Skeletal muscle satellite cell (primary cell): Measurements from ENCODE around the gene TEKT2.
A peak's percentile ranks its signal among the peaks of the same experiment; 100 is the strongest.

Experiments used
- H3K27me3 ChIP-seq: 2 replicates; pipeline ENCODE4 v1.7.0; 2013; ENCODE audit warnings: low read length; ENCODE audit not compliant: control insufficient read depth, insufficient read depth
- H3K36me3 ChIP-seq: 2 replicates; pipeline ENCODE4 v1.7.0; 2013; ENCODE audit warnings: mild to moderate bottlenecking, control low read depth, low read length; ENCODE audit not compliant: insufficient read depth
- H3K4me1 ChIP-seq: 2 replicates; pipeline ENCODE4 v1.7.0; 2013; ENCODE audit warnings: low read length; ENCODE audit not compliant: control insufficient read depth, insufficient read depth
- H3K4me2 ChIP-seq: 2 replicates; pipeline ENCODE4 v1.7.0; 2013; ENCODE audit warnings: mild to moderate bottlenecking, low read length
- H3K4me3 ChIP-seq: 2 replicates; pipeline ENCODE4 v1.7.0; 2013; ENCODE audit warnings: low read length
- H3K9ac ChIP-seq: 2 replicates; pipeline ENCODE4 v1.7.0; 2013; ENCODE audit warnings: mild to moderate bottlenecking, low read depth, low read length, moderate library complexity
- H3K9me3 ChIP-seq: replicated peaks from 2 replicates; pipeline ENCODE4 v1.7.0; 2013; ENCODE audit warnings: mild to moderate bottlenecking, control low read depth, low read length

The TEKT2 gene

GRCh38 chr1:36111151-36111550, 27.3 kb downstream of the TEKT2 start:
- no peak overlapping the region for H3K4me2 ChIP-seq
- no peaks in the 10 kb centered on the region for H3K27me3 ChIP-seq
- H3K9me3 ChIP-seq, result no peaks in the 10 kb centered on the region
- H3K36me3 ChIP-seq, result no peaks in the 10 kb centered on the region
- no peak overlapping the region for H3K9ac ChIP-seq
- peaks cover 34% of the 10 kb centered on the region for H3K4me1 ChIP-seq
- H3K4me3 ChIP-seq, result no peak overlapping the region

GRCh38 chr1:36112823-36113222, 28.9 kb downstream of the TEKT2 start:
- Histone ChIP-seq H3K27me3 (no peaks in the 10 kb centered on the region), H3K36me3 (no peaks in the 10 kb centered on the region), H3K9ac (no peak overlapping the region), H3K4me3 (no peak overlapping the region), H3K4me2 (no peak overlapping the region), H3K4me1 (peaks cover 40% of the 10 kb centered on the region), H3K9me3 (no peaks in the 10 kb centered on the region)

DNA sequence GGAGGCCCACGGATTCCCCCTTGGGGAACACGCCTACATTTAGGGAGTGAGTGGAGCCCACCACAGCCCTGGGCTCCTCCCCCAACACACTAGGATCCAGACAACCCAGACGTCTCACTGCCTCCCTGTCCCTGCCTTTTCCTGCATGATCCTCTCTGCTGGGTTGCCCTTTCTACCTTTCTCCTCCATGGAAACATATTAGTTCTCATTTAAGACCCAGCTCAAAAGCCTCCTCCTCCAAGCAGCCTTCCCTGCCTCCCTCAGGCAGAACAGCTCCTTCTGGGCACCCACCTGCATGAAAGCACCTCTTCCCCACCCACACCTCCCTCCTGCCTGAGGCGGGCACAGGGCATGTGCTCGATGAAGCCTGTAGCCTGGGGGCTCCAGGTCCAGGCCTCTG, 30.5 kb downstream of the TEKT2 start:
- Histone ChIP-seq H3K9ac (no peak overlapping the region), H3K4me2 (no peak overlapping the region), H3K36me3 (no peaks in the 10 kb centered on the region), H3K27me3 (no peaks in the 10 kb centered on the region), H3K9me3 (no peaks in the 10 kb centered on the region), H3K4me1 (peaks cover 27% of the 10 kb centered on the region), H3K4me3 (no peak overlapping the region)

- peaks cover 34% of the 10 kb centered on the region for H3K4me1 ChIP-seq
- H3K27me3 ChIP-seq, result no peaks in the 10 kb centered on the region
- peak overlapping the region; percentile 79 for H3K9ac ChIP-seq
- H3K36me3 ChIP-seq, result no peaks in the 10 kb centered on the region
- H3K9me3 ChIP-seq, result no peaks in the 10 kb centered on the region
- H3K4me3 ChIP-seq, result peak overlapping the region; percentile 26
- peak overlapping the region; percentile 71 for H3K4me2 ChIP-seq
These were observed 31.3 kb downstream of the TEKT2 start for GRCh38 chr1:36115200-36115669.

GRCh38 chr1:36115931-36116330, 32.0 kb downstream of the TEKT2 start:
- Histone ChIP-seq H3K4me1 (peaks cover 34% of the 10 kb centered on the region), H3K9me3 (no peaks in the 10 kb centered on the region), H3K9ac (peak overlapping the region; percentile 79), H3K4me2 (no peak overlapping the region), H3K4me3 (no peak overlapping the region), H3K36me3 (no peaks in the 10 kb centered on the region), H3K27me3 (no peaks in the 10 kb centered on the region)

DNA sequence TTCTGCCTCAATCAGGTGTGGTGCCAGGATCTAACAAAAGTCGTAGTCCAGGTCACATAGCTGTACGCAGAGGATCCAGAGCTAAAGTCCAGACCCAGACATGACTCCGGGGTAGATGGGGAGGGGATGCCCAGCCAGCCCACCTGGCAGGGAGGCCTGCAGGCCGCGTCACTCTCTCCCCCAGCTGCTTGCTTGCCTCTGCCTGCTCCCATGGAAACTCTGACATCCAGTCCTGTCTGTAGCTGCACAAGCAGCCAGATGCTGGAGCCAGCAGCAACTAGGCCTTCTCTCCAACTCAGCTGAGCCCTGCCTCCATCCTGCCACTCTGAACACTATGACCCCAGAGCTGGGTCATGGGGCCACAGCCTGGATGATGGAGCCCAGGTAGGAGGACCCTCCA, 33.0 kb downstream of the TEKT2 start:
- Histone ChIP-seq H3K36me3 (no peaks in the 10 kb centered on the region), H3K4me1 (peaks cover 34% of the 10 kb centered on the region), H3K27me3 (no peaks in the 10 kb centered on the region), H3K9ac (no peak overlapping the region), H3K4me3 (no peak overlapping the region), H3K9me3 (no peaks in the 10 kb centered on the region), H3K4me2 (no peak overlapping the region)

DNA sequence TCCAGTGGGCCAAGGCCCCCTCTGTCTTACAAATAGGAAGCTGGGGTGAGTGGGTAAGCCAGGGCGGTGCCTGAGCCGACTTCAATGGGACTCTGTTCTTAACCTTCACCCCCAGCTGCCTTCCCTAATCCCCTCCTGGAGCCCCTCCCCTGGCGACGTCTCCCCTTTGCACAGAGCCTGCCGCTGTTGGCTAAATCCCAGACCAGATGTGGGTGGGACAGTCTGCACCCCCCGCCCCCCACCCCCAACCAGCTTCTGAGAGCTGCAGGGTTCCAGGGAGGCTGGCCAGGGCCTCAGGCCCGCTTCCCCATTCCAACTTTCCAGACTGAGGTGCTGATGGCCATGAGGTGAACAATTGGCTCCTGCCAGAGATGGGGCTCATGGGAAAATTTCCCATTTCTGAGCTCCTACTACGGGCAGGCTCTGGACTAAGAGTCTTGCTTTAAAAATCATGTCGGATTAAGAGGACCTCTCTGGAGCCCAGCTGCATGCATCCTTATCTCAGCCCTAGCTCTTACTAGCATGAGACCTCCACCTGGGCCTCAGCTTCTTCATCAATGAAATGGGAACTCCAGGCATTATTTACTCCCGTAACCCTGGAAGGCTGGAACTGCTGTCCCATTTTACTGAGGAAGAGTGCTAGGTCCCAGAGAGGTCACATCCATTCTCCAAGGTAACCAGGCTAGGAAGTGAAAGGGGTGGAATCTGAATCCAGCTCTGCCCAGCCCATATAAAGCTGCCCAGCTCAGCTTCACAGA, 34.7 kb downstream of the TEKT2 start:
- peaks cover 34% of the 10 kb centered on the region for H3K4me1 ChIP-seq
- H3K4me3 ChIP-seq, result no peak overlapping the region

GRCh38 chr1:36119456-36119855, 35.6 kb downstream of the TEKT2 start:
- Histone ChIP-seq H3K4me2 (no peak overlapping the region), H3K9me3 (no peaks in the 10 kb centered on the region), H3K9ac (no peak overlapping the region), H3K27me3 (peaks cover 17% of the 10 kb centered on the region), H3K4me3 (no peak overlapping the region), H3K36me3 (no peaks in the 10 kb centered on the region), H3K4me1 (peaks cover 34% of the 10 kb centered on the region)

More for the DNA sequence above, 34.7 kb downstream of the TEKT2 start:
- no peaks in the 10 kb centered on the region for H3K36me3 ChIP-seq
- no peaks in the 10 kb centered on the region for H3K9me3 ChIP-seq
- no peak overlapping the region for H3K9ac ChIP-seq
- no peak overlapping the region for H3K4me2 ChIP-seq
- peaks cover 9% of the 10 kb centered on the region for H3K27me3 ChIP-seq

- Histone ChIP-seq H3K9ac (no peak overlapping the region), H3K4me1 (peaks cover 11% of the 10 kb centered on the region), H3K4me2 (no peak overlapping the region), H3K36me3 (no peaks in the 10 kb centered on the region), H3K9me3 (no peaks in the 10 kb centered on the region), H3K4me3 (no peak overlapping the region), H3K27me3 (peaks cover 27% of the 10 kb centered on the region)
These were observed 38.5 kb downstream of the TEKT2 start for GRCh38 chr1:36122062-36123030.

DNA sequence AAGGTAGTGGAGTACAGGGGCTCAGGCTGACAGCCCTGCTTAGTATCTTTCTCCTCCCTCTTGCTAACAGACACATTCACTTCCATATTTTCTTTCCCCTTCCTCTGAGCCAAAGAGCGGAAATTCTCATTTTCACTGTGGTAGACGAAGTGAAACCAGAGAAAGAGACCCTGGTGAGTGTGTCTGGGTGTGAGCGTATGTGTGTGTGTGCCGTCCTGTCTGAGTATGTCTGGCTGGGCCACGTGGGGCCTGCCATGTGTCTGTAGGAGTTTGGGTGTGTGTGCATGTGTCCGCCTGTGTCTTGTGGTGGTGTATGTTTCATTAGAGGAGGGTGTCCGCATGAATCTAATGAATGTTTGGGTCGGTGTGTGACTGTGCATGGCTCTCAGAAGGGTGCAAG, 39.5 kb downstream of the TEKT2 start:
- H3K27me3 ChIP-seq, result peaks cover 27% of the 10 kb centered on the region
- no peaks in the 10 kb centered on the region for H3K9me3 ChIP-seq
- H3K4me2 ChIP-seq, result no peak overlapping the region
- H3K4me3 ChIP-seq, result no peak overlapping the region
- H3K4me1 ChIP-seq, result peaks cover 14% of the 10 kb centered on the region
- no peaks in the 10 kb centered on the region for H3K36me3 ChIP-seq
- no peak overlapping the region for H3K9ac ChIP-seq

DNA sequence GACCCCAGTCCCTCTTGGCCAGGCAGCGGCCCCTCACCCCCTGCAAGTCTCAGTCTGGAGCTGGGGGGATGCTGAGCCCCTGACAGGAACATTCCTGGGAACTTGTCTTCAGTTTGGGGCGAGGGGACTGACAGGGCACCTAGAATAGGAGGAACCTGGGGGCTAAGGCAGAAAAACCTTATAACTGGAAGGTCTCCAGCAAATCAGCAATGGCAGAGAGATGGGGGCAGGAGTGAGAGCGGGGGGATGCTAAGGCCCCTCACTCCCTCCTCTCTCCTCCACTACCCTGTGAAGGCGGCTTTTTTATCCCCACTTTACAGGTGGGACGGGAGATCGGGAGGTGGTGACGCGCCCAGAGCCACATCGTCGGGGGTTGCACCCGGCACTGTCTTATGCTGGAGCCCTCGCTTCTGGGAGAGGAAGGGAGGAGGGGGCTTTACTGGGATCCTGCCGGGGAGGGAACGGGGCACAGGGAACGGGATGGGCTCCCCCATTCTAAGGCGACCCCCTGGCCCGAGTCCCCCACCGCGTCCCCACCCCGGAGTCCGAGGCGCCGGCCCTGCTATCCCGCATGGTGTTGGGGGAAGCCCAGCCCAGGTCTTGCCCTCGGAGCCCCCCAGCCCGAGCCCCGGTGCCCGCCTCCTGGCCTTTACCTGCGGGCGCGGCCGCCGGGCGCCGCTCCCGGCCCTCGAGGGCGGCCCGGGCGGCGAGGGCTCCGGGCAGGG, 40.7 kb downstream of the TEKT2 start:
- H3K4me2 ChIP-seq, result no peak overlapping the region
- peak overlapping the region; percentile 42 for H3K4me3 ChIP-seq
- H3K9me3 ChIP-seq, result no peaks in the 10 kb centered on the region
- H3K4me1 ChIP-seq, result peaks cover 11% of the 10 kb centered on the region
- H3K36me3 ChIP-seq, result no peaks in the 10 kb centered on the region
- H3K27me3 ChIP-seq, result peaks cover 27% of the 10 kb centered on the region
- no peak overlapping the region for H3K9ac ChIP-seq
